Activated naive CD4-positive, alpha-beta T cell treated with anti-CD3 and anti-CD28 coated beads, Interleukin-2, amount 50 U/mL, for 72 hours (primary cell): ENCODE measurements around the gene ALPL. TPM values are rescaled to one million over a fixed set of nuclear protein-coding genes. Genes with fewer than 3 reads are reported as not detected.

Experiments
- ATAC-seq, 2 donors: fragments of 150-1000 bp; cut with Tn5 transposase; 2 replicates each; pipeline ENCODE4 v1.10.0; 2021; ENCODE audit warnings: mild to moderate bottlenecking in 2 of 2, moderate library complexity in 2 of 2
- DNase-seq, 2 donors: peaks; one replicate each; pipeline ENCODE4 v3.0.0; 2021 to 2022; ENCODE audit warnings: low spot score in 2 of 2
- H3K27ac Mint-ChIP-seq, 2 donors: one replicate each; pipeline ENCODE4 v1.8.0; 2022; ENCODE audit warnings: mild to moderate bottlenecking in 2 of 2, mixed read lengths in 2 of 2
- H3K36me3 Mint-ChIP-seq, 2 donors: one replicate each; pipeline ENCODE4 v1.8.0; 2022; ENCODE audit warnings: mixed read lengths in 2 of 2
- H3K9me3 Mint-ChIP-seq, 2 donors: one replicate each; pipeline ENCODE4 v1.8.0; 2022; ENCODE audit warnings: mixed read lengths in 2 of 2
- total RNA-seq, 2 donors: library from RNA; stranded (reverse); gene quantifications; one replicate each; pipeline ENCODE4 v1.2.3, GENCODE V29; 2022

ALPL gene
- total RNA-seq, 2 donors from 2014 or later = not detected

DNA sequence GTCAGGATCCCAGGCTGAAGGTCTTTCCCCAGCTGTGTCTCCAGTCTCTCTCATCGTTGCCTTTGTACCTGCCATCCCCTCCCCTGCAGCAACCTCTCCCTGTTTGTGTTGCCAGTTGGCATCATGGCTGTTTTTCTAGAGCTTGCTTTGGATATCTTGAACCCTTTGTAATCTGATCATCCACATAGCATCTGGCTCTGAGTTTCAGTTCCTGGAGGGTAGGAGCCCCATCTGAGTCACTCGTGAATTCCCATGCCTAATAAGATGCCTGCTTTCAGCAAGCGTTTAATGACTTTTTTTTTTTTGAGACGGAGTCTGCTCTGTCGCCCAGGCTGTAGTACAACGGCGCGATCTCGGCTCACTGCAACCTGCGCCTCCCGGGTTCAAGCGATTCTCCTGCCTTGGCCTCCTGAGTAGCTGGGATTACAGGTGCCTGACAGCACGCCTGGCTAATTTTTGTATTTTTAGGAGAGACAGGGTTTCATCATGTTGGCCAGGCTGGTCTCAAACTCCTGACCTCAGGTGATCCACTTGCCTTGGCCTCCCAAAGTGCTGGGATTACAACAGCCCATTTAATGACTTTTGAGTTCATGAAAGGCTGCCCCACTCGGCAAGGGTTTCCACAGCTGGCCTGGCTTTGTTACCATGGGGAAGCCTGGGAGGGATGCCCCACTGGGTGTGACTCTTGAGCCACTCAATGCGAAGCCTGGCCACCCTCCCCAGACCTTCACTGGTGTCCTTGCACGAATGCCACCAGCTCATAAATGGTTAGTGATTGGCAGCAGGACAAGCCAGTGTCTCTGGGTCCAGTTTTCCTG lies 11.9 kb downstream of the ALPL start:
- DNase-seq = no peak

DNA sequence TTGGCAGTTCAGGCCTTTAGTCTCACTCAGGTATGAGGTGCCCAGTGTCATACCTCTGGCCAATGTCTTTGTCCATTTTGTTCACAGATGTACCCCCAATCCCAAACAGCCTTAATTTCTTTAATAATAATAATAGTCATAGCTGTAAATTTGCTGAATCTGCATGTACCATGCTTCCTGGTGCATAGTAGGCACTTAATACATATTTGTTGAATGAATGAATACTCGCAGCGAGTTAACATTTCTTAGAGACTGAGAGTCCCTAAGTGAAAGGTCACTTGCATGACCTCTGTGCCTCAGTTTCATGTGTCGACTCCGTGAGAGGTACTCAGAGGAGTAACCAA lies 12.5 kb downstream of the ALPL start:
- ATAC-seq = no peak
- H3K36me3 Mint-ChIP-seq = no peaks in the 10 kb centered on the region
- no peak overlapping the region for H3K27ac Mint-ChIP-seq
- no peak for DNase-seq
- no peaks in the 10 kb centered on the region for H3K9me3 Mint-ChIP-seq

More for the DNA sequence above, 11.9 kb downstream of the ALPL start:
- no peak for ATAC-seq
- Mint-ChIP-seq H3K27ac (no peak overlapping the region), H3K36me3 (no peaks in the 10 kb centered on the region), H3K9me3 (no peaks in the 10 kb centered on the region)

GRCh38 chr1:21522525-21523038 lies 13.4 kb downstream of the ALPL start:
- DNase-seq (no peak), ATAC-seq (no peak)
- Mint-ChIP-seq H3K27ac (no peak overlapping the region), H3K36me3 (no peaks in the 10 kb centered on the region), H3K9me3 (no peaks in the 10 kb centered on the region)

- H3K27ac Mint-ChIP-seq = no peak overlapping the region
- no peaks in the 10 kb centered on the region for H3K9me3 Mint-ChIP-seq
- H3K36me3 Mint-ChIP-seq = no peaks in the 10 kb centered on the region
- ATAC-seq (peak in 1 of 2 donors; percentile 44), DNase-seq (no peak)
Measured at GRCh38 chr1:21523297-21523813, 14.1 kb downstream of the ALPL start.

GRCh38 chr1:21524220-21524619 lies 15.0 kb downstream of the ALPL start:
- H3K27ac Mint-ChIP-seq = no peak overlapping the region

GRCh38 chr1:21524686-21525339 lies 15.6 kb downstream of the ALPL start:
- H3K9me3 Mint-ChIP-seq = no peaks in the 10 kb centered on the region
- H3K36me3 Mint-ChIP-seq = no peaks in the 10 kb centered on the region
- no peak for DNase-seq
- no peak for ATAC-seq
- no peak overlapping the region for H3K27ac Mint-ChIP-seq

More at GRCh38 chr1:21524220-21524619, 15.0 kb downstream of the ALPL start:
- ATAC-seq (no peak), DNase-seq (no peak)
- Mint-ChIP-seq H3K36me3 (no peaks in the 10 kb centered on the region), H3K9me3 (no peaks in the 10 kb centered on the region)

DNA sequence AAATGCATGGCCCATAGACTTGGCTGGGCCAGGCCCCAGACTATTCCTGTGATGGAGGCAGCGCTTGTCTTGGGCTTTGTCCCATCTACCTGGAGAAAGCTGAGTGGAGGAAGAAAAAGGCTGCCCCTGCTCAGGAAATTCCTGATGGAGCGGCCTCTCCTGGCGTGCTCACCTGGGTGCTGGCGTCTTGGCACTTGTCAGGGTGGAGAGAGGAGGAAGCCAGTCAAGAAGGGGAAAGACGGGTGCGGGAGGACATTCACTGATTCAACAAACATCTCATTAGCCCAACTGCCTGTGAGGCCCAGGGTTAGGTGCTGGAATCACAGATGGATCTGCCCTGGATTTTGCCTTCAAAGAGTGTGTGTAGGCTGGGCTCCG lies 16.1 kb downstream of the ALPL start:
- no peaks in the 10 kb centered on the region for H3K9me3 Mint-ChIP-seq
- DNase-seq (no peak), ATAC-seq (no peak)
- H3K27ac Mint-ChIP-seq = no peak overlapping the region
- no peaks in the 10 kb centered on the region for H3K36me3 Mint-ChIP-seq

DNA sequence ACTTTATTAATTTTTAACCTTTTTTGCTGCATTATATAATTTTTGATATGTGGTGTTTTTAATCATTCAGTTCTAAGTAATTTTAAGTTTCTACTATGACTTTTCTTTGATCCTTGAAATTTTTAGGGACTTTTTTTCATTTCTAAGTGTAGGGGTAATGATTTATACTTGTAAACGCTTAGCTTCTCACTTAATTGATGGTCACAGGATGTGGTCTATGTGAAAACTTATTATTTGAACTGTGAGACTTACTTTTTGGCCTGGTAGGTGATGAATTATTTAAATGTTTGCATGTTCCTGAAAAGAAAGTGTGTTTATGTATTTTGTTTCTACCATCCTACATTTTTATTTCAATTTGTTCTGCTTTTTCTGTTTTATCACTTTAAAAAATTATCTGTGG lies 17.2 kb downstream of the ALPL start:
- no peaks in the 10 kb centered on the region for H3K9me3 Mint-ChIP-seq
- no peak overlapping the region for H3K27ac Mint-ChIP-seq

DNA sequence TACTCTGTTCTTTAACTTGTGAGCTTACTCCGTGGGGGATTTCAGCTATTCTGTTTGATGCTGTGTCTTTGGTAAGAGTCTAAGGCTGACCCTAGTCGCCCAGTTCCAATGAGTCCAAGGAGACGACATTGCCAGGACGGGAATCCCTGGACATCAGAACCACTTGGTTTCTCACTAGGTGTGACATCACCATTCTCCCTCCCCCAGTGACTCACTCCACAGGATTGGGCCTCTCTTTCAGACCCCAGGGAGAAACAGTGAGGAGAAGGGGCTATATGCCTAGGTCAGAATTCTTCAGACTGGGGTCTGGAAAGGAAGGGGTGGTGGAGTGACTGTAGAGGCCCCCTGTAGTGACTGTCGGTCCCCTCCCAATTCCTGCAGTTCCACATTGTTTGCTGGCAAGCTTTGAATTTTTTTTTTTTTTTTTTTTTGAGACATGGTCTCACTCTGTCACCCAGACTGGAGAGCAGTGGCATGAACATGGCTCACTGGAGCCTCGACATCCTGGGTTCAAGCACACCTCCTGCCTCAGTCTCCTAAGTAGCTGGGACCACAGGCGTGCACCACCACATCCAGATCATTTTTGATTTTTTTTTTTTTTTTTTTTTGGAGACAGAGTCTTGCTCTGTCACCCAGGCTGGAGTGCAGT lies 21.3 kb downstream of the ALPL start:
- Mint-ChIP-seq H3K27ac (no peak overlapping the region), H3K36me3 (no peaks in the 10 kb centered on the region)
- no peak for DNase-seq

More for the DNA sequence above, 17.2 kb downstream of the ALPL start:
- no peaks in the 10 kb centered on the region for H3K36me3 Mint-ChIP-seq
- DNase-seq (no peak), ATAC-seq (no peak)

DNA sequence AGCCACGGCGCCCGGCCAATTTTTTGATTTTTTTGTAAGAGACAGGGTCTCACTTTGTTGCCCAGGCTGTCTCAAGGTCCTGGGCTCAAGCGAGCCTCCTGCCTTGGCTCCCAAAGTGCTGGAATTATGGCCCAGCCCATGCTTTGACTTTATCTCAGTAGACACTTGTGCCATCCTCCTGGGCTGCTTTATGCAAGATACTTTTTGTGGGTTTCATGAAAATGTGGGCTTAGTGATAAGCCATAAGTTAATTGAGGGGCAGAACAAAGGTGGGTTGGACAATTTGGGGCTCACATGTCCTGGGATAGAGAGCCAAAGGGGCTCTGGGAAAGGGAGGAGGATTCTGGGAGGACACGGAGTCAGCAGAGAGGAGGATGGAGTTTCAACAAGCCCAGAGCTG lies 22.0 kb downstream of the ALPL start:
- Mint-ChIP-seq H3K9me3 (no peaks in the 10 kb centered on the region), H3K27ac (no peak overlapping the region), H3K36me3 (no peaks in the 10 kb centered on the region)
- DNase-seq (no peak), ATAC-seq (no peak)

More for the DNA sequence above, 21.3 kb downstream of the ALPL start:
- H3K9me3 Mint-ChIP-seq = no peaks in the 10 kb centered on the region
- no peak for ATAC-seq

DNA sequence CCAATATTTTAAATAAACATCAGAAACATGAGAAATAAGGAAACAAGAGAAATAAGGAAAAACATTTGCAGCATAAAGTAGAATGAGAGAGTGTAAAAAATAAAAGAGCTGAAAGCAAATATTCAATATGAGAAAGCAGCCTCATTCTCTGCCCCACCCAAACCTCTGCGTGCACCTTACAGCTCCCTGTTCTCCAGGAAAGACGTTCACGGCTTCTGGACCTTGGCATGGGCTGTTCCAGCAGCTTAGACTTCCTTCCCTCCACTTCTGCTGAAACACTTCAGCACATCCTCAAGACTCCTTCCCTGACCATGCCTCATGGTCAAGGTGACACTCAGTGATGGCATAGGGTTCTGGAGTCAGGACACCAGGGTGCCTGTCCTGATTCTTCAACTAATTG lies 23.3 kb downstream of the ALPL start:
- Mint-ChIP-seq H3K36me3 (no peaks in the 10 kb centered on the region), H3K27ac (no peak overlapping the region), H3K9me3 (no peaks in the 10 kb centered on the region)
- no peak for ATAC-seq
- no peak for DNase-seq

DNA sequence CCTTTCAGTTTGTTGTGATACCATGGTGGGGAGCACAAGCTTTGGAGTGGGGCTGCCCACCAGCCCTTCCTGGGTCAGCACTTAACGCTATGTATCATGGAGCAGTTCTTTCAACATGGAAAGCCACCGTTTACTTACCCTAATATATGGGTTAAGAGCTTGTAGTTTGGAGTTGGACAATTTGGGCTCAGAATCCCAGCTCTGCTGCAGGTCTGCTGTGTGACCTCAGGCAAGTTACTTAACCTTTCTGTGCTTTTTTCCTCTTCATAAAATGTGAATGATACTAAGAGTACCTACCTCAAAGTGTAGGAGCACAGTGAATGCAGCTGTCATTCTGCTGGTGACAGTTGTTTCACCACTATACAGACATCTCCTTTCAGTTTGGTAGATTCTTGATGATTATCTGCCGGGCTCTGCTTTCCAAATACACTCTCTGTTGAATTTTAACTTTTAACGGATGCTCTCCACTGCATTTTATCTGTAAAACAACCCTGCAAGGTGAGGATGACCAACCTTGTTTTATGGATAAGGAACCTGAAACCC lies 23.8 kb downstream of the ALPL start:
- Mint-ChIP-seq H3K9me3 (no peaks in the 10 kb centered on the region), H3K36me3 (no peaks in the 10 kb centered on the region), H3K27ac (no peak overlapping the region)
- ATAC-seq (no peak), DNase-seq (no peak)

DNA sequence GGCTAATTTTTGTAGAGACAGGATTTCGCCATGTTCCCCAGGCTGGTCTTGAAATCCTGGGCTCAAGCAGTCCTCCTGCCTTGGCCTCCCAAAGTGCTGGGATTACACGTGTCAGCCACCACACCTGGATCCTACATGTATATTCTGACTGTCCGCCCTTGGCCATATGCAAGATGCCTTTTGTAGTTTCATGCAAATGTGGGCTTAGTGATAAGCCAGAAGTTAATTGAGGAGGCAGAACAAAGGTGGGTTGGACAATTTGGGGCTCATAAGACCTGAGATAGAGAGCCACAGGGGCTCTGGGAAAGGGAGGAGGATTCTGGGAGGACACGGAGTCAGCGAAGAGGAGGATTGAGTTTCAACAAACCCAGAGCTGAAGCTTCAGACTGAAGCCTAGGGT lies 24.9 kb downstream of the ALPL start:
- ATAC-seq (no peak), DNase-seq (no peak)
- Mint-ChIP-seq H3K27ac (no peak overlapping the region), H3K9me3 (no peaks in the 10 kb centered on the region), H3K36me3 (no peaks in the 10 kb centered on the region)

DNA sequence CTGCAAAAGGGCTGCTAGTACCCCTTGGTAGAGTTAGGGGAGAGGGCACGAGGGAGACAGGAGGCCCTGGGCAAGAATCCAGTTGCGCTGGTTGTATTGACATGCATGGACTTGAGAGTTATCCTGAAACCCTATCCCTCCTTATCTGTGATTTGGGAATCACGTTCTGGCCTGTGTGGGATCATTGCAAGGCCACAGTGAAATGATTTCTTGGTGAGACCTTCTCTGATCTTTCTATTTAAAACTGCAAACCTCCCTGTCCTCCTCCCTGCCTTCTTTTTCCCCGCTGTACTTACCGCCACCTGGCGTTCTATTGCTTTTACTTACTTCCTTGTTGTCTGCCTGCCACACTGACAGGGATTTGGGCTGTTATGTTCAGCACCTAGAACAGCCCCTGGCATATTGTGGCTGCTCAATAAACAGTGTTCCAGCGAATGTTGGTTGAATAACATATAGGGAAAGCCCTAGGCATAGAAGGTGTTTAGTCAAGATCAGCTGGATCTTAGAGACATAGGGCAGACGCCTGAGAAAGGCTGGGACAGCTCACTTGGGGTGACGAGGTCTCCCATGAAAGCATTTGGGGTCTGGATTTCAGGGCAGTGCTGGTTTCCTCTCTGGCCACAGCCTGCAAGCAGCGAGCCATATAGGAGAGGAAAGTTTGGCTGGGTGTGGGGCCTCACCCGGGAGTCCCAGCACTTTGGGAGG lies 25.6 kb downstream of the ALPL start:
- peak in 1 of 2 donors; percentile 38 for ATAC-seq
- Mint-ChIP-seq H3K36me3 (no peaks in the 10 kb centered on the region), H3K27ac (no peak overlapping the region), H3K9me3 (no peaks in the 10 kb centered on the region)
- no peak for DNase-seq

DNA sequence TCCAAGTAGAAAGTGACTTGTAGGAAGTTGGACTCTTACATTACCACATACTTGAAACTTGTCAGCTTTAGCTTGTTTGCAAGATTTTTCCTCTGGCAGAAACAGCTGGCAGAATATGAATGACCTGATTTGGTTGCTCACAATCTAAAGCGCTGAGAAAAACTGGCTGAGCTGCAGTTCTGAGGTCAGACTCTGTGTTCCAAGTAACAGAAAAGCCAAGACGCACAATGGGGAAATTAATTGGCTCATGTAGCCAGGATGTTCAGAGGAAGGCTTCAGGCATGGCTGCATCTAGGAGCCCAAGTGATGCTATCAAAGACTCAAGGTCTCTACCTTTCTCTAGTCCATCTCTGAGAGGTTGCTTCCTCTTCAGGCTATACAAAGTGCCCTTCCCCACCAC lies 27.0 kb downstream of the ALPL start:
- H3K9me3 Mint-ChIP-seq = no peaks in the 10 kb centered on the region
- H3K36me3 Mint-ChIP-seq = no peaks in the 10 kb centered on the region
- ATAC-seq (no peak), DNase-seq (no peak)
- H3K27ac Mint-ChIP-seq = no peak overlapping the region

DNA sequence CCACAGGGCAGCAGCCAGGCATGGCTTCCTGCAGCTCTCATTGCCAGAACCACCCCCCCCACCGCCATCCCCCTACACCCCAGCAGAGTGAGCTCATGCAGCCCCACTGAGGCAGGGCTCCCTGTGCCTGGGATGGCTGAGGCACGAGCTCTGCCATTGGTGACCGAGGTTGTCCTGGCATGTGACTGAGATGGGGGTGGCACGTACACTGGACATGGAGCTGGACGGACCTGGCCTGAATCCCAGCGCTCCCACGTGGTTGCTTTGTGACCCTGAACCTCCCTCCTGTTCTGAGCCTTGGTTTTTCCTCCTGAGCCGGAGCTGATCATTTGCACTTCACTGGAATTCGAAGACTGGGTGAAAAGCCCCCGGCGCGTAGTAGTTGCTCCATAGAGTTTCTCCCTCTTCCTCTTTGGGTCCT lies 28.3 kb downstream of the ALPL start:
- no peaks in the 10 kb centered on the region for H3K36me3 Mint-ChIP-seq
- DNase-seq (no peak), ATAC-seq (no peak)
- H3K9me3 Mint-ChIP-seq = no peaks in the 10 kb centered on the region
- H3K27ac Mint-ChIP-seq = no peak overlapping the region
